NOMO-1 treated with DMSO at 0.1 percent for 48 hours (cell line): ENCODE data around the gene CACNA1B.
"Not testable (repeated sequence)": the region's sequence is repeated elsewhere in the genome, so short reads cannot be mapped to it uniquely, and the experiment has no call there.

Experiments
- DNase-seq: peaks from one replicate; lab custom pipeline; 2025; ENCODE audit not compliant: unreplicated experiment; lab: John Stamatoyannopoulos, UW

Gene CACNA1B

DNA sequence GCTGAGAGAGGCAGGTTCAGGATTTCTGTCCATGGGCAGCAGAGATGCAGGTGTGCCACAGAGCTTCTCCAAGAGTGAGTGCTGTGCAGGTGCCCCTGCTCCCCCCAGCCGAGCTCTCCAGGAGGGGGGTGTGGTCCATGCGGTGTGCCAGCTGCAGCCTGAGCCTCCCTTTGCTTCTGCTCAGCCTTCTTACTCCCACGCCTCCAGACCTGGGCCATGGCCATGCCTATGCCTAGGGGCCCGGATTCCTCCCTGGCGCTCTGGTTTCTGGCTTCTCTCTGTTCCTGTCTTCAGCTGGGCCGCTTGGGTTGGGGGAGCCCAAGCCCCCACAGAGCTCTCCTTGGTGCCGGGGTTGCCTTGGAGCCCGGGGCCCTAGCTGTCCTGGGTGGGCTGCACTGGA, 133.3 kb downstream of the CACNA1B start:
- no peak for DNase-seq

DNA sequence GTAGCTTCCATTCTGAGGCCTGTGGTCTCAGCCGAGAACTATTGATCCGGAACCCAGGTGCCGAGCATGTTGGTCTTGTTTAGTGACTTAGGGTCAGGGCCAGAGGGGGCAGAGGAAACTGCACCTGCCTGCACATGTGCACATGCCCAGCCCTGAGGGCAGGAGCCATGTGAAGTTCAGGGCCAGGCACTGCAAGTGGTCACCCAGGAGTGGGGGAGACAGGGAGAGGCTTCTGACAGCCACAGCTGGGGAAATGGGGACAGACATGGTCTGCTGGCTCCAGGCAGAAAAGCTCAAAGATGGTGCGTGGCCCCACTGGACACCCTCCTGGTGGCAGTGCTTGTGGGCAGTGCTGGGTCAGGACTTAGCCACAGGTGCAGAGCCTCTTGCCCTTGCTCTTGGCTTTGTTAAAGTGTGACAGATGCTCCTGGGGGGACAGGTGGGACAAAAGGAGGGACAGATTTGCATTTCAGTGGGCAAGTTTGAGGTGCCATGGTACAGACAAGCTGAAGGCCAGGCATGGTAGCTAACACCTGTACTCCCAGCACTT, 134.4 kb downstream of the CACNA1B start:
- DNase-seq = no peak

DNA sequence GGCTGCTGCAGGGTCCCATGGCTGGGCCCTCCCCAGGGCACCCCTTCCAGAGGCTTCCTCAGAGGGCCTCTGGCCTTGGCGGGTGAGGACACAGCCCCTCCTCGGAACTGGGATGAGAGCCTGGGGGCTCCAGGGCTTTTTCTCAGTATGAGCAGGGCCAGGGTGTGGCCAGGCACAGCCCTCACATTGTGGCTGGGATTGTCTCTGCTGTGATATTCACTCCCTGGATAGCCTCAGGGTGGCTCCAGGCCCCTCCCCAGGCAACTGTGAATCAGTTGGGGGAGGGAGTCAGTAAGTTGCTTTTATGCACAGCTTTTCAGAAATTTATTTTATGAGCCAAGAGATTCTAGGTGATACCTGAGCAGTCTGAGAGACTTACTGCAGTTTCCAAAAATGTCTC, 135.7 kb downstream of the CACNA1B start:
- DNase-seq = no peak

DNA sequence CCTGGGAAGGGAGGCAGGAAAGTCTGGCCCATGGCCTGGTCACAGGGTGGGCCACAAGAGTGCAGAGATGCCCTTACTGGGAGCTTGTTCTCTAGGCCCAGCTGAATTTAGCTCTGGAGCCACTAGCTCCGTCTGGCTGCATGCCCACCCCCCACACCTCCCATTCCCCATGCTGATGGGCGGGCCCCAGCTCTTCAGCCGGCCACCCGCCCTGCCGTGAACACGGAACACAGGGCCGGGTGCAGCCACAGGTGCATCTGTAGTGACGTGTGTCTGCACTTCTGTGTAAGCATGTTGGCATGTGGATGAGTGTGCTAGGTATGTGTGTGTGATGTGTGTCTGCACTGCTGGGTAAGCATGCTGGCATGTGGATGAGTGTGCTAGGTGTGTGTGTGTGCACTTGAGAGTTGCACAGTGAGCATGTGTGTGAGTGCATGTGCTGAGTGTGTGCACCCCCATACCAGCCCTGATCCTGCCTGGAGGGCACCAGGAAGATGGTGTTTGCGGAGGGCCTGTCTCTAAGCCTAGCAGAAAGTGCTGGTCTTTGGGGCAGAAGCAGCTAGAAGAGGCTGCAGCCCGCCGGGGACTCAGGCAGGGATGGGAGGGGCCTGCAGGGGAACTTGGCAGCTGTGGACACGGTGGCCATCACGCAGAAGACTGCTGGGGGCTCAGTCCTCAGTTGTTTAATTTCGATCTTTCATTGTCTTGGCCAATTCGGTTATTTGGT, 136.4 kb downstream of the CACNA1B start:
- DNase-seq = no peak

DNA sequence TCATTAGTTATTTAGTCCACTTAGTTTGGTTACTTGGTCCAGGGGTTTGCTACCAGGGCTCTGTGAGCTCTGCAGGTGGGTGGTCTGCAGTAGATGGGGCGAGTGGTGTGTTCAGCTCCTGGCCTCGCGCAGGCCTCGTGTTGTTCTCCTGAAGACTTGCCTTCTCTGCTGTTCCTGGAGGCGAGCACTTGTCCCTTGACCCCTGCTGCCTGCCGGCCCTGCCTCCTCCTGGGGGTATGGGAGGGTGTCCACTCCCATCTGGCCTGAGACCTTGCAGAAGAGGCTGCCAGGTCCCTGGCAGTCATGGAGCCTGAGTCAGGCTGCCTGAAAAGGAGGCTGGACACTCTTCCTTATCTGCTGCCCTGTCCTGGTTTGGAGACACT, 137.0 kb downstream of the CACNA1B start:
- DNase-seq = no peak

DNA sequence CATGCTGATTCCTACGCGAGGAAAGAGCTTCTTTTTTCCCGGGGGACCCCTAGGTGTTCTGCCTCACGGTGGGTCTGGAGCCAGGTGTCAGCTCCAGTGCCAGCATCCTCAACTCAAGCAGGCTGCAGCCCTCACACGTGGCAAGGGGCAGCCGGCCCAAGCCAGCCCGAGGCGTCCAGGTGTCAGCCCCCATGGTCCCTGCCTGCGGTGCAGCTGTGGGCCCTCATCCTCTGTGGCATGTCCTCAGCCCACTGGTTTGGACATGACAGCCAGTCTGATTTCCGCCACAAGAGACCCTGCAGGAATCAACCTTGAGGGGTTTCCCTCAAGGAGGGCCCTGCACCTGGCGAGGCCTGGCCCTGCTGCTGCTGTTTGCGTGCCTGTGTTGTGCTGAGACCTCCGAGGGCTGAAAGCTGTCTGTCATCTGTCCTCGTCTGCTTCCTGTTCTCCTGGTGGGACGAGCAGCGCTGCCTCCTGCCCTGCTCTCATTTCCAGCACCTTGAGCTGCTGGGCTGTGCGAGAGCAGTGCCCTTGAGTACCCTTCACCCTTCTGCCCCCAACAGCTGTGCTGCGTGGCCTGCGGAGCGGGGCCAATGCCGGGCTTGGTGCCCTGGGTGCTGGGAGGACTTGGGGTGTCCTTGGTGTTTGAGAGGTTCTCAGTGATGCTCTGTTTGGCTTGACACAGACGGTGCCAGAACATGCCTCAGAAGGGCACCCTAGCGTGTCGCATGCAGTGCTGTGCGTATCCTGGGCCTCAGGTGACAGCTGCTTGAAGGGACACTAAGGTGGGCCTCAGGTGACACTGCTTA, 137.6 kb downstream of the CACNA1B start:
- DNase-seq = no peak

DNA sequence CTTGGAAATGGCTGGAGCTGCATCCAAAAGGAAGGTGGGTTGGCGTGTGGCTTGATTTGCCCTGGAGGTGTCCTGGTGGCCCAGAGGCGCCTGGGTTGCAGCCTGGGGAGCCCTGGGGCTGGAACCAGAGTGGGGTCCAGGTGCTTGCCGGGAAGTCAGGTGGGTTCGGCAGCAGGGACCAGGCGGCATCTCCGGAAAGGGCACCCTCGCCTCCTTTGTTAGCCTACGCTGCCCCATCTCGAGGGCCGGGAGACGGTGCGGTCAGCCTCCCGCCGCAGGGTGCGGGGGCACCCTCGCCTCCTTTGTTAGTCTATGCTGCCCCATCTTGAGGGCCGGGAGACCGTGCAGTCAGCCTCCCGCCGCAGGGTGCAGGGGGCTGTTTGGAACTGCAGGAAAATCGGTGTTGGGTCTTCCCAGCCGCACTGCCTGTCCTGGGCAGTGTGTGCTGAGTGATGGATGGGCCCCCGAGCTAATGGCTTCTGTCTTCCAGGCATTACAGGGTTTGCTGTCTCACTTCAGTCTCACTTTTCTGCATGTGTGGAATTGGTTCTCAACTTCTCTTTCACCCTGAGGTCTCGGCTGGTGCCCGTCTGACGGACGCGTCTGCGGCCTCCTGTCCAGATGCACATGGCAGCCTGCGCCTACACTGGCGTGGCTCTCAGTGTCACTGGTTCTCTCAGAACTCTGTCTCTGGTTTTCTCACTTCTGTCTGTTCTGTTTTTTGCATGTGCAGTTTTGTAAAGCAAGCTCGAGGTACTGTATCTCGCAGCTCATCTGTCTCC, 139.0 kb downstream of the CACNA1B start:
- no peak for DNase-seq

DNA sequence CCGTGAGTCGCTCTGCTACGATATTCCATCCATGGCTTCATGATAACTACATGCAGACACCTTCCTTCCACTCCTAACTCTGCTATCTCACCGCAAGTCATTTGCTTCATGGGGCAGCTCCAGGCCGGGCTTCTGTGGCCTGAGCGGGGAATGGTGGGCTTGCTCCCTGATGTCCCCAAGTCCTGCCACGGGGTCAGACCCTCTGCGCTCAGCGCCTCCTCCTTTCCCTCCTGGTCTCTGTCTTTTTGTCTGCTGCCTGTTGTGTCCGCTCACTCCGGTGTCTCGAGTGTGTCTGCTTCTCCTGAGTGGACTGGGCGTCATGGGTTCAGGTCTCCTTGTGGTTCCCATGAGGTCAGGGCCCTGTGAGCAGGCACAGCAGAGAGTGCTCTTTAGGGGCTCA, 139.6 kb downstream of the CACNA1B start:
- no peak for DNase-seq

DNA sequence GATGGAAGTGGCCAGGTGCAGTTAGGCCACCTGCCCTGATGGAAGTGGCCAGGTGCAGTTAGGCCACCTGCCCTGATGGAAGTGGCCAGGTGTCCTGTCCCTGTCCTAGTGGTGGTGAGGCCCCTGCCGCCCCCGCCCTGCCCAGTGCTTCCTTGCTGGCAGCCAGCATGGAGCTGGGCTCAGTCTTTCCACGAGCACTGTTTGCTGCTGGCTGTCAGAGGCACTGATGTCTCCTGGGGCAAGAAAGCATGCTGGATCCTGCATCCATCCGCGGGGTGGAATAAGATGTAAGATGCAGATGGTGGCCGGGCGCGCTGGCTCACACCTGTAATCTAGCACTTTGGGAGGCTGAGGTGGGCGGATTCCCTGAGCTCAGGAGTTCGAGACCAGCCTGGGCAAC, 141.9 kb downstream of the CACNA1B start:
- not testable (repeated sequence) for DNase-seq

DNA sequence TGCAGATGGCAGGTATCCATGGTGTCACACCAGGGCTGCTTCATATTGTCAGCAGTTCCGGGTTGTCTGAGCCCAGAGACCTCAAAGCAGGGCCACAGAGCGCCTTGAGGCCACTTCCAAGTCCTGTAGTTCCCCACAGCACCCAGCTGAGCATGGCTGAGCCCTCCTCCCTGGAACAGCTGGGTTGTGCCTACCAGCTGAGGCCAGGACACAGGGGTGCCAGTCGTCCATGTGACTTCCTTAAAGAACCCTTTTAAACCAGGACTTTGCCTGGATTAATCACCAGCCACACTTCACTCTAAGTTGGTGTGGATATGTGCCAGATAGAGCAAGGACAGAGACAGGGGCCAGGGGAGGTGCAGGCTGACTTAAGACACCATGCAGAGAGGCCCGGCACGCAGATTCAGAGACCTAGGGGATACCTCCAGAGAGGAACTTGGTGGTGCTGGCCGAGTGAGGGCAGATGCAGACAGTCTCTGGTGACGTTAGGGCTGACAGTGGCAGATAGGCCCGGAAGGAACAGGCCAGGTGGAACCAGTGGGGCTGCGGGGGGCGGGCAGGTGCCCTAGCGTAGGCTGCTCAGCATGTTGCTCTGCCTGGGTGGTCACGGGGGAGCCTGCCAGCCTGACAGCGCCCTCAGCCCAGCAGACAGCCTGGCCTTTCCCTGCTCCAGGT, 142.7 kb downstream of the CACNA1B start:
- DNase-seq = no peak

DNA sequence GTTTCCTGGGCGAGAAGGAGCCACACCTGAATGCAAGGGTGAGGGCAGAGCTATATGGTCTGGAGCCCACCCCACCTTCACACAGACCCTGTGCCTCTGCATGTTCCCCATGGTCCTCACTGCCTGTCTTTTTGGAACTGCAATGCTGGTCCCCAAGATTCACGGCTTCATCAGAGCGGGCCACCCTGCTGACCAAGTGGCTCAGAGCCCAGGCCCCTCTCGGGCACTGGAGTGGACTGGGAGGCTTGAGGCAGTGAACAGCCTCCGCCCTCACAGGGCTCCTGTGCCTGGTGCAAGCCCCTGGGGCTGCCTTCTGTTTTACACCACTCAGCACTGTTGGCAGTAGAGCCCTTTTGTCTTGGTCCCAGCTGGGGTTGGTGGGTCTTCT, 143.2 kb downstream of the CACNA1B start:
- no peak for DNase-seq

DNA sequence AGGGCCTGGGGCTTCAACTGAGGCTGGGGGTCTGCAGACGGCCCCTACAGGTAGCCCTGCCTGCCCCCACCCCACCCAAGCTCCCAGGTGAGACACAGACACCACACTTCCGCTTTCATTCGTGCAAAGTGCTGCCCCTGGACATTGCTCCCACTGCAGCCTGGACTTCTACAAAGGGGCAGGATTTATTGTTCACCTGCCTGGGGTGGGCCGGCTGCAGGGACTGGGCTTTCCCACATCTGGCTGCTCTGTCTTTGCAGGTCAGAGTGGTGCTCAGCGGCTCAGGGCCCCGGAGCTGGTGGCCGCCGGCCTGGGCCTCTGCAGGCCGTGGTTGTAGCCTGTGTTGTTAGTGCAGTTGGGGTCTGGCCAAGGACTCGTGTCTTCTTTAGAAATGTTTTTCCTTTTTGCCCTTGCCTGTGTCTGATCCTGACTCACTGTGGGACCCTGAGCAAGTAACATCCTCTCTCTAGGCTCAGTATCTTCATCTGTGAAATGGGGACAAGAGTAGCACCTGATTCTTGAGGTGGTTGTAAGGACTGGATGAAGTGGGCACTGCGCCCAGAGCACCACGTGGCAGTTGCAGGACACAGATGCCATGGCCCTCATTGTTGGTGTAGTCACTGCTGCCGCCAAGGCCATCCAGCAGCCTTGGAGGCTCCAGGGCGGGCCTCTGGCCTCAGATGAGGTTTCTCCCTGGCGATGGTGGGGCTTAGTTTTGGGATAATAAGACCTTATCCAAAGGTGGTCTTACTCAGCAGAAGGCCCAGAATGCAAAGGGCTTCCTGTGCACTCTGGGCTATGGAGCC, 143.9 kb downstream of the CACNA1B start:
- DNase-seq = no peak

DNA sequence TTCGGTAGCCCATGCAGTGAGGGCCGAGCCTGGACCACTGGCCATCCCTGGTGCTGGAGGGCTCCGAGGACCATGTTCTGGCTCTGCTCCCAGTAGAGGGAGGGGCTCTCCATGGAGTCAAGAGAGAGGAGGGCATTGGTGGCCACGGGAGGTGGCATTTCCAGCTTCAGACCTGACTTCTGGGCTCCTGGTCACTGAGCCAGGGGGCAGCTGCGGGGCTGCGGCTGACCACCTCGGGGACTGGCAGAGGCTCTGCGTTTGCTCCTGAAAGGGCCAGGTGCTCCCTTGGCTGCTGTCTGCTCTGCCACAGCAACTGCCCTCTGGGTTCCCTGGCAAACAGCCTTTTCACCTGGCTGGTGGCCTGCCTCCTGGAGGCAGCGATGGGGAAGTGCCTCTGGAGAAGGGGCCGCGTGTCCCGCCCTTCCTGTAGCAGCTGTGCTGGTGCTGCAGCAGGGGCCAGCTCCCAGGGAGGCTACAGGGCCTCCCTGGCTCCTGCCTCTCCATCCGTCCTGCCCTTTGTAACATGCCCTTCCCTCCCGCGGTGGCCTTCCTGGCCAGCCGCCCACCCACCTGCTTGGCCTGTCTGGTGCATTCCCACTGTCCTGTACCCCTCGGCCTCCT, 144.6 kb downstream of the CACNA1B start:
- DNase-seq = no peak

DNA sequence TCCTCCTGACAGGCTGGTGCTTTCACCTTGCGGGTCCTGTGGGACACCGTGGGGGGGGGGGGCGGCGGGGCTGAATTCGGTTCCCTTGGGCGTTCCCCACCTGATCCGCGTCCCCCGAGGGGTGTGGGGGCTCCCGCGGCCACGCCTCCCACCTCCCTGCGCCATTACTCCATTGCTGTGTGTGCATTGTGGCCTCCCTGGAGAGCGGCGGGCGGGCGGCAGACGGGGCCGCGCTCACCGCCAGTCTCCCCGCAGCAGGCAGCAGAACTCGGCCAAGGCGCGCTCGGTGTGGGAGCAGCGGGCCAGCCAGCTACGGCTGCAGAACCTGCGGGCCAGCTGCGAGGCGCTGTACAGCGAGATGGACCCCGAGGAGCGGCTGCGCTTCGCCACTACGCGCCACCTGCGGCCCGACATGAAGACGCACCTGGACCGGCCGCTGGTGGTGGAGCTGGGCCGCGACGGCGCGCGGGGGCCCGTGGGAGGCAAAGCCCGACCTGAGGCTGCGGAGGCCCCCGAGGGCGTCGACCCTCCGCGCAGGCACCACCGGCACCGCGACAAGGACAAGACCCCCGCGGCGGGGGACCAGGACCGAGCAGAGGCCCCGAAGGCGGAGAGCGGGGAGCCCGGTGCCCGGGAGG, 145.3 kb downstream of the CACNA1B start:
- DNase-seq = no peak

DNA sequence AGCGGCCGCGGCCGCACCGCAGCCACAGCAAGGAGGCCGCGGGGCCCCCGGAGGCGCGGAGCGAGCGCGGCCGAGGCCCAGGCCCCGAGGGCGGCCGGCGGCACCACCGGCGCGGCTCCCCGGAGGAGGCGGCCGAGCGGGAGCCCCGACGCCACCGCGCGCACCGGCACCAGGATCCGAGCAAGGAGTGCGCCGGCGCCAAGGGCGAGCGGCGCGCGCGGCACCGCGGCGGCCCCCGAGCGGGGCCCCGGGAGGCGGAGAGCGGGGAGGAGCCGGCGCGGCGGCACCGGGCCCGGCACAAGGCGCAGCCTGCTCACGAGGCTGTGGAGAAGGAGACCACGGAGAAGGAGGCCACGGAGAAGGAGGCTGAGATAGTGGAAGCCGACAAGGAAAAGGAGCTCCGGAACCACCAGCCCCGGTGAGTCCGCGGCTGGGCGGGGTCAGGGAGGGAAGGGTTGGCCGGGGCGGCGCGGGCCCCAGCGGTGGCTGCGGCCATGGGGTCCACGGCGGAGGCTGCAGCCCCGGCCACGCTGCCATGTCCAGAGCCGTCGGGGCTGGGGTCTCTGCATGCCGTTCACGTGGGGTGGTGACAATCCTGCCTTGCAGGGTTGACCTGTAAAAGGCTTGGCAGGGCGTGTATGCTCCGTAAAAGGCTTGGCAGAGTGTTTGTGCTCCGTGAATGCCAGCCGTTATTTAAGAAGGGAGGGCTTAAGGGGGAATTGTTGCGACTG, 146.0 kb downstream of the CACNA1B start:
- no peak for DNase-seq

DNA sequence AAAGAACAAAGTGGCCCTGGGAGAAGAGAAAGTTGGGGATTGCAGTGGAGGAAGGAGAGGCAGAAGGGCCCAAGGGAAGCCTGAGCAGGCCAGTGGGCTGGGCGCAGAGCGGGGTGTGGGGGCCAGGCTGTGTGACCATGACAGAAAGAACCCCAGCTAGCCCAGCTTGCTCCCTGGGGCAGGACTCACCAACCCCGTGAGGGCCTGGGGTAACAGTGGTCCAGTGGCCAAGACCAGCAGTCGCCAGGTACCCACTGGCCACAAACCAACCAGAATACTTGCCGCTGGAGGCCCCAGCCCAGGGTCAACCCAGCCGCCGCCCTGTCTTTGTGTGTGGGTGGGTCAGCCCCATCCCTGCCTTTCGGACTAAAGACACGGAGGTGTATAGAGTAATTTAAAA, 146.5 kb downstream of the CACNA1B start:
- no peak for DNase-seq

DNA sequence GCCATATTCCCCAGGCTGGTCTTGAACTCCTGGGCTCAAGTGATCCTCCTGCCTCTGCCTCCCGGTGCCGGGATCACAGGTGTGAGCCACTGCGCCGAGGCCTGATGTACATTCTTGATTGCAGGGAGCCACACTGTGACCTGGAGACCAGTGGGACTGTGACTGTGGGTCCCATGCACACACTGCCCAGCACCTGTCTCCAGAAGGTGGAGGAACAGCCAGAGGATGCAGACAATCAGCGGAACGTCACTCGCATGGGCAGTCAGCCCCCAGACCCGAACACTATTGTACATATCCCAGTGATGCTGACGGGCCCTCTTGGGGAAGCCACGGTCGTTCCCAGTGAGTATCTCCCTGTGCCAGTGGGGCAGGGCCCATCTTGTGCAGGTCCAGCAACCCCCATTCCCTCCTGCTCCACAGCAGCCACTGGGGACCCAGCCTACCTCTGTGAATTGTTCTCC, 147.3 kb downstream of the CACNA1B start:
- DNase-seq = no peak

DNA sequence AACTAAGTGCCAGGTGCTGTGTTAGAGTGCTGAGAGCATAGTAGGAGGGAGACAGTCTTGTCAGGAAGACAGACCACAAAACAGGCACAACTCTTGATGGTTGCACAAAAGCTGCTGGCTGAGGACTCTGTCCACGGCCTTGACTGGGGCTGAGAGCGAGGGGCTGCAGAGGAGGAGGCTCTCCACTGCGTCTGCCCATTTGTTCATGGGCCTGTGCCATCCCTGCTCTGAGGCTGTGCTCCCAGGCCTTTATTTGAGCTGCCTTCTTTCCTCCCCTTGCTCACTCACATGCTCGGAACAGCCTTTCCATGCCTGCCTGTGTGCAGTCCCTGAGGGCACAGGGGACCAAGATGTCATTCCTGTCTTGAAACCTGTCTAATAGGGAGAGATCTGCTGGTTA, 147.8 kb downstream of the CACNA1B start:
- DNase-seq = no peak

DNA sequence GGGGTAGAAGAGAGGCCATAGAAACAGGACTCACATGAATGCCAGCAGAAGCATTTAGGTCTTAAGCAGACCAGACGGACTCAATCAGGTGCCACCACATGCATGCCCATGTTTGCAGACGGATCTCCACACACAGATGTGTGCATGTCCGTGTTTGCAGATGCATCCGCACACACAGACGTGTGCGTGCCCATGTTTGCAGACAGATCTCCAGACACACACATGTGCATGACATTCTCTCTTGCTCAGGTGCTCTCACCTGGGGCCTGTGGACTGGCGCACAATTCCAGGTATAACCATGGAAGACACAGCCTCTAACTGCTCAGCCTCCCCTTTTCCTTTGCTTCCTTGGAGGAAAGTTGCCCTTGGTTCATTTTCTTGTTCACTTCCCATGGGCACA, 148.3 kb downstream of the CACNA1B start:
- no peak for DNase-seq
